BJ (cell line): ENCODE data around the gene AHSP. TPM values are rescaled to one million over a fixed set of nuclear protein-coding genes. Genes with fewer than 3 reads are reported as not detected.
"Not testable (repeated sequence)": the region's sequence is repeated elsewhere in the genome, so short reads cannot be mapped to it uniquely, and the experiment has no call there.

ENCODE experiments used
- CTCF ChIA-PET: fragments of 350-600 bp; formaldehyde crosslinking; extraction: SDS; loops from one replicate; lab custom pipeline; 2021; ENCODE audit warnings: antibody characterized with exemption, inconsistent platforms; lab: Yijun Ruan, JAX
- POLR2A ChIA-PET: fragments of 300-600 bp; sonication (Branson Sonifier 250); formaldehyde crosslinking; extraction: SDS; loops from one replicate; lab custom pipeline; 2021; ENCODE audit warnings: antibody characterized with exemption; lab: Charles Lee
- DNase-seq: peaks from one replicate; pipeline ENCODE4 v3.0.0-alpha.2; 2011; ENCODE audit warnings: low read depth
- H3K27me3 ChIP-seq: 2 replicates; pipeline ENCODE4 v1.6.0; 2011; ENCODE audit warnings: low read length; ENCODE audit not compliant: control insufficient read depth, insufficient read depth
- H3K36me3 ChIP-seq: 2 replicates; pipeline ENCODE4 v1.5.1; 2011; ENCODE audit warnings: low read length; ENCODE audit not compliant: control insufficient read depth, insufficient read depth
- H3K4me3 ChIP-seq: 2 replicates; pipeline ENCODE4 v1.5.1; 2011; ENCODE audit warnings: low read depth, mild to moderate bottlenecking, control low read depth, low read length
- CTCF ChIP-seq: IDR thresholded peaks from 2 replicates; pipeline ENCODE4 v1.5.1; 2011; ENCODE audit warnings: low read depth, mild to moderate bottlenecking, control low read depth, inconsistent platforms, low read length, moderate library complexity; ENCODE audit not compliant: insufficient read depth
- polyA plus RNA-seq: library from polyadenylated mRNA; depleted of rRNA; stranded (reverse); fragments of >200 nt; gene quantifications from 2 replicates; pipeline ENCODE4 v1.2.3, GENCODE V29; 2011; rRNA removed

Gene AHSP
- polyA plus RNA-seq, 1 experiment: not detected

DNA sequence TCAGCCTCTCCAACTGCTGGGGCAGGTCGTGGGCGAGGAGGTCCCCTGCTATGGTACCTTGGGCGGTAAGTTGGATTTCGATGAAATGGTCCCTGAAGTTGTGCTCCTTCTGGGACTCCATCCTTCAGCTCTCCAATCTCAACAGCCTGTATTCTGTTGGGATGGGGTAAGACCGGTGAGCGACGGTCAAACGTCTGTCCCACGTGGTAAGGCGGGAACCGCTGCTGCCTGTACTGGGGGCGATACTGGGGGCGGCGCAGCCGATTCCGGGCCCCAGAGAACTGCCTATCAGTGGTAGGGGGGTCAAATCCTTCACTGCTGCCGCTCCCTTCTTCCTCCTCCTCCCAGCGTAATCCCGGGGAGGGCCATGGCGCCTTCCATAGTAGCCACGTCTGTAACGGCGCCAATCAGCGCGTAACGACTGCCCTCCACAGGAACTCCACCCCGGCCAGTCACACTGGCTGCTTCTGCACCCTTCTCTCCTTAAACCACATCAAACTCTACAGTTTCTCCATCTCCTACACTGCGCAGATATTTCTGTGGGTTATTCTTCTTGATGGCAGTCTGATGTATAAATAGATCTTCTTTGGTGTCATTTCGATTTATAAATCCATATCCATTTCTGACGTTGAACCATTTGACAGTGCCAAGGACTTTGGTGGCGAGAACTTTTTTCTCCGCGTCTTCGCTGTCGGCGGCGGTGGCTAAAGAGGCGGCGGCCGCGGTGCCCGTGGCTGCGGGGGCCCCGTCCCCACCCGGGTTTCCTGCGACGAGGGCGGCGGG lies 41.1 kb downstream of the AHSP start:
- Histone ChIP-seq H3K36me3 (no peaks in the 10 kb centered on the region), H3K4me3 (no peak overlapping the region), H3K27me3 (peaks cover 3% of the 10 kb centered on the region)
- ChIA-PET POLR2A (no interaction called here), CTCF (no interaction called here)
- DNase-seq: no peak
- no peak for TF ChIP-seq CTCF

- no peak overlapping the region; the same call in 1 of the 2 replicates for H3K4me3 ChIP-seq
- POLR2A ChIA-PET: no interaction called here
- TF ChIP-seq CTCF: no peak
- CTCF ChIA-PET: no interaction called here
- DNase-seq: no peak
- peaks cover 3% of the 10 kb centered on the region for H3K27me3 ChIP-seq
- H3K36me3 ChIP-seq: no peaks in the 10 kb centered on the region
Measured at GRCh38 chr16:31569360-31569717, 41.6 kb downstream of the AHSP start.

DNA sequence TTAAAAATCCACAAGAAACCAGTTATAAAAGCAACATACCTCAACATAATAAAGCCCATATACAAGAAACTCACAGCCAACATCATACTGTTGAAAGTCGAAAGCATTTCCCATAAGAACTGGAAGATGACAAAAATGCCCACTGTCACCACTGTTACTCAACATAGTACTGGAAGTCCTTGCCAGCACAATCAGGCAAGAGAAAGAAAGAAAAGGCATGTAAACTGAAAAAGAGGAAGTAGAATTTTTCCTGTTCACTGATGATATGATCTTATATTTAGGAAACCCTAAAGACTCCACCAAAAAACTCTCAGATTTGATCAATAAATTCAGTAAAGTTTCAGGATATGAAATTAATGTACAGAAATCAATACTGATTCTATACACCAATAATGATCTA lies 45.1 kb downstream of the AHSP start:
- no peak for TF ChIP-seq CTCF
- peaks cover 3% of the 10 kb centered on the region for H3K27me3 ChIP-seq
- ChIA-PET CTCF (interaction anchor here (0.5 kb wide), 1 partner anchor 37 kb away, joined by 3 read pairs; no protein-coding TSS in a partner anchor), POLR2A (no interaction called here)
- H3K36me3 ChIP-seq: no peaks in the 10 kb centered on the region
- no peak overlapping the region for H3K4me3 ChIP-seq
- DNase-seq: no peak

GRCh38 chr16:31574159-31574558 lies 46.5 kb downstream of the AHSP start:
- H3K36me3 ChIP-seq, CTCF ChIA-PET, H3K27me3 ChIP-seq, DNase-seq, POLR2A ChIA-PET, H3K4me3 ChIP-seq: not testable (repeated sequence)

GRCh38 chr16:31577411-31577810 lies 49.7 kb downstream of the AHSP start:
- Histone ChIP-seq H3K4me3 (no peak overlapping the region), H3K36me3 (no peaks in the 10 kb centered on the region), H3K27me3 (no peaks in the 10 kb centered on the region)
- no peak for TF ChIP-seq CTCF
- CTCF ChIA-PET: interaction anchor here (0.6 kb wide), 1 partner anchor 15 kb away, joined by 3 read pairs; no protein-coding TSS in a partner anchor
- no peak for DNase-seq
- POLR2A ChIA-PET: no interaction called here

Other genes with a start within 250 kb of the AHSP start
- not detected in 2 replicates for gene ITGAX, start 172.7 kb upstream of the AHSP start, polyA plus RNA-seq
- gene ITGAD, start 134.6 kb upstream of the AHSP start, polyA plus RNA-seq: not detected in 2 replicates
- gene COX6A2, start 99.5 kb upstream of the AHSP start, polyA plus RNA-seq: not detected in 2 replicates
- gene ZNF843, start 85.1 kb upstream of the AHSP start, polyA plus RNA-seq: 0.56 and 0.87 TPM in 2 replicates
- 3.0 and 6.4 TPM in 2 replicates for gene ARMC5, start 68.4 kb upstream of the AHSP start, polyA plus RNA-seq
- gene TGFB1I1, start 55.7 kb upstream of the AHSP start, polyA plus RNA-seq: 56.4 and 92.3 TPM in 2 replicates
- not detected in 2 replicates for gene SLC5A2, start 44.8 kb upstream of the AHSP start, polyA plus RNA-seq
- gene RUSF1, start 19.5 kb upstream of the AHSP start, polyA plus RNA-seq: 35.2 and 56.4 TPM in 2 replicates